SK-N-MC (cell line): ENCODE results near the gene OR6K6.

Experiments used
- EZH2 ChIP-seq: fragments of 200-600 bp; sonication (generic); IDR thresholded peaks from one replicate; pipeline ENCODE4 v1.6.1; 2017; ENCODE audit warnings: antibody characterized with exemption
- POLR2AphosphoS5 ChIP-seq: IDR thresholded peaks from 2 replicates; pipeline ENCODE4 v1.6.1; 2012; ENCODE audit warnings: mild to moderate bottlenecking, low read depth, low read length, borderline replicate concordance

DNA sequence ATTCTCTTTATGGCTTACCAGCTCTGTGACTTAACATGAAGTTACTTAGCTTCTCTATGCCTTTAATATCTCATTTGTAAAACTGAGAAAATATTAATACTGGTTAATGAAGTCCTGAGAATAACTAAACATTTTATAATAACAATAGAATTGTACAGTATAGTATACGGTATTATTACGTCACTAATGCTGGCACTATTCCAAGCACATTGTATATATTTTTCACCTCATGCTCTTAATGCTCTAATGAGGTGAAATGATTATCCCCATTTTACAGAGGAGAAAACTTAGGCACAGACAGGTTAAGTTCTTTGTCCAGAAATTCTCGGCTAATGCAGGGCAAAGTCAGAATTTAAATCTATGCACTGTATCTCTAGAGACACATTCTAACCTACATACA is 34.9 kb upstream of the OR6K6 start:
- no peak for TF ChIP-seq POLR2AphosphoS5
- TF ChIP-seq EZH2: no peak
